BE2C (cell line): ENCODE results near the gene PTPRN2.

Experiments used
- DNase-seq: peaks from one replicate; pipeline ENCODE4 v3.0.0-alpha.2; 2020
- H3K27me3 ChIP-seq: fragments of 250-450 bp; sonication (Bioruptor Pico); 2 replicates; pipeline ENCODE4 v1.5.1; 2020; ENCODE audit warnings: mild to moderate bottlenecking
- H3K36me3 ChIP-seq: fragments of 250-450 bp; sonication (Bioruptor Pico); 2 replicates; pipeline ENCODE4 v1.5.1; 2020; ENCODE audit warnings: mild to moderate bottlenecking
- H3K4me1 ChIP-seq: fragments of 250-450 bp; sonication (Bioruptor Pico); 2 replicates; pipeline ENCODE4 v1.5.1; 2020
- H3K4me3 ChIP-seq: 2 replicates; pipeline ENCODE4 v1.5.1; 2011; ENCODE audit warnings: low read depth, low read length
- H3K9me3 ChIP-seq: fragments of 250-450 bp; sonication (Bioruptor Pico); 2 replicates; pipeline ENCODE4 v1.5.1; 2020
- CTCF ChIP-seq: IDR thresholded peaks from 2 replicates; pipeline ENCODE4 v1.5.1; 2012; ENCODE audit warnings: mild to moderate bottlenecking, low read depth, low read length

The PTPRN2 gene

GRCh38 chr7:158562517-158562916 is 25.1 kb downstream of the PTPRN2 start:
- Histone ChIP-seq H3K4me3 (no peak overlapping the region), H3K4me1 (no peaks in the 10 kb centered on the region; the same call in 1 of the 2 replicates), H3K36me3 (no peaks in the 10 kb centered on the region; the same call in 1 of the 2 replicates), H3K9me3 (no peaks in the 10 kb centered on the region), H3K27me3 (no peaks in the 10 kb centered on the region)
- DNase-seq, result no peak
- no peak for TF ChIP-seq CTCF

- H3K4me3 ChIP-seq, result no peak overlapping the region
- DNase-seq, result no peak
- H3K36me3 ChIP-seq, result no peaks in the 10 kb centered on the region; the same call in 1 of the 2 replicates
- TF ChIP-seq CTCF, result no peak
- no peaks in the 10 kb centered on the region for H3K27me3 ChIP-seq
- no peaks in the 10 kb centered on the region for H3K4me1 ChIP-seq
- no peaks in the 10 kb centered on the region for H3K9me3 ChIP-seq
These were observed 26.0 kb downstream of the PTPRN2 start for GRCh38 chr7:158561659-158562058.

- Histone ChIP-seq H3K4me1 (no peaks in the 10 kb centered on the region), H3K9me3 (no peaks in the 10 kb centered on the region), H3K36me3 (no peaks in the 10 kb centered on the region; the same call in 1 of the 2 replicates), H3K27me3 (no peaks in the 10 kb centered on the region), H3K4me3 (no peak overlapping the region)
- no peak for TF ChIP-seq CTCF
- DNase-seq, result no peak
These were observed 27.2 kb downstream of the PTPRN2 start for GRCh38 chr7:158560386-158560785.

GRCh38 chr7:158559356-158559755 is 28.3 kb downstream of the PTPRN2 start:
- Histone ChIP-seq H3K27me3 (no peaks in the 10 kb centered on the region), H3K9me3 (no peaks in the 10 kb centered on the region), H3K36me3 (no peaks in the 10 kb centered on the region; the same call in 1 of the 2 replicates), H3K4me3 (no peak overlapping the region), H3K4me1 (no peaks in the 10 kb centered on the region)
- DNase-seq, result no peak
- TF ChIP-seq CTCF, result no peak

GRCh38 chr7:158558816-158559215 is 28.8 kb downstream of the PTPRN2 start:
- no peak for TF ChIP-seq CTCF
- no peak for DNase-seq
- H3K9me3 ChIP-seq, result no peaks in the 10 kb centered on the region

GRCh38 chr7:158557441-158557755 is 30.2 kb downstream of the PTPRN2 start:
- Histone ChIP-seq H3K4me1 (no peaks in the 10 kb centered on the region), H3K27me3 (no peaks in the 10 kb centered on the region), H3K36me3 (no peaks in the 10 kb centered on the region; the same call in 1 of the 2 replicates), H3K4me3 (no peak overlapping the region), H3K9me3 (no peaks in the 10 kb centered on the region)
- DNase-seq, result no peak
- TF ChIP-seq CTCF, result no peak

More at GRCh38 chr7:158558816-158559215, 28.8 kb downstream of the PTPRN2 start:
- Histone ChIP-seq H3K27me3 (no peaks in the 10 kb centered on the region), H3K36me3 (no peaks in the 10 kb centered on the region; the same call in 1 of the 2 replicates), H3K4me1 (no peaks in the 10 kb centered on the region), H3K4me3 (no peak overlapping the region)
